Activated CD8-positive, alpha-beta memory T cell treated with anti-CD3 and anti-CD28 coated beads for 1 hour (primary cell): ENCODE results near the gene TMEM203.
"Not testable (repeated sequence)": the region's sequence is repeated elsewhere in the genome, so short reads cannot be mapped to it uniquely, and the experiment has no call there.

ENCODE experiments used
- DNase-seq, 2 donors: peaks; one replicate each; pipeline ENCODE4 v3.0.0-alpha.2; 2020; ENCODE audit warnings: low read depth in 1 of 2; ENCODE audit errors: extremely low read depth in 1 of 2

TMEM203 gene

GRCh38 chr9:137242269-137243203, 37.1 kb upstream of the TMEM203 start:
- no peak for DNase-seq

DNA sequence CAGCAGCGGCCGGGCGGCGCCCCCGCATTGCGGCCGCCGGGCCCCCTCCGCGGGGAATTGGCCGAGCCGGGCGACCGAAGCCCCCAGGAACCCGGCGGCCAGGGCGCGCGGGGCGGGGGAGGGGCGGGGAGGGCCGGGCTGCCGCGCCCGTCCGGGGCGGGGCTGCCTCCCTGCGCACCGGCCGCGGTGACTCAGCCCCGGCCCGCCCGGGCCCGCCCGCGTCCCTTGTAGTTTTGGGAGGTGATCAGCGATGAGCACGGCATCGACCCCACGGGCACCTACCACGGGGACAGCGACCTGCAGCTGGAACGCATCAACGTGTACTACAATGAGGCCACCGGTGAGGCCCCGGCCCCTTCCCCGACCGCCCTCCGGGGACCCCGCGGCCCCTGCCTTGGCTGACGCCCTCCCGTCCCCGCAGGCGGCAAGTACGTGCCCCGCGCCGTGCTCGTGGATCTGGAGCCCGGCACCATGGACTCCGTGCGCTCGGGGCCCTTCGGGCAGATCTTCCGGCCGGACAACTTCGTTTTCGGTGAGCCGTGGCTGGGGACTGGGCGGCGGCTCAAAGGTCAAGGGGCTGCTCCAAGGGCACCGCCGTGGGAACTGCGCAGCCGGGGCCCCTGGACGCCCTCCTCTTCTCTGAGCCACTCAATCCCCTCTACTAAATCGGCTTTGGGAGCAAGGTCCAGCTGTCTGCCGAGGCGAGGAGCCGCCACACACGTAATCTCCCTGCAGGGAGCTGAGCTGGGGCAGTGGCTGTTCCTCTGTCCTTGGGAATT, 36.2 kb upstream of the TMEM203 start:
- peak; percentile 48 to 56 for DNase-seq

- peak; percentile 92 to 97 for DNase-seq
Observed at GRCh38 chr9:137240841-137241489, 35.5 kb upstream of the TMEM203 start, which contains the start of gene TUBB4B. TUBB4B (plus strand) TSS chr9:137241287; CDS start chr9:137241361, 74 bp downstream.

- DNase-seq: peak; percentile 21 to 45
Observed at GRCh38 chr9:137240318-137240840, 34.9 kb upstream of the TMEM203 start.

DNA sequence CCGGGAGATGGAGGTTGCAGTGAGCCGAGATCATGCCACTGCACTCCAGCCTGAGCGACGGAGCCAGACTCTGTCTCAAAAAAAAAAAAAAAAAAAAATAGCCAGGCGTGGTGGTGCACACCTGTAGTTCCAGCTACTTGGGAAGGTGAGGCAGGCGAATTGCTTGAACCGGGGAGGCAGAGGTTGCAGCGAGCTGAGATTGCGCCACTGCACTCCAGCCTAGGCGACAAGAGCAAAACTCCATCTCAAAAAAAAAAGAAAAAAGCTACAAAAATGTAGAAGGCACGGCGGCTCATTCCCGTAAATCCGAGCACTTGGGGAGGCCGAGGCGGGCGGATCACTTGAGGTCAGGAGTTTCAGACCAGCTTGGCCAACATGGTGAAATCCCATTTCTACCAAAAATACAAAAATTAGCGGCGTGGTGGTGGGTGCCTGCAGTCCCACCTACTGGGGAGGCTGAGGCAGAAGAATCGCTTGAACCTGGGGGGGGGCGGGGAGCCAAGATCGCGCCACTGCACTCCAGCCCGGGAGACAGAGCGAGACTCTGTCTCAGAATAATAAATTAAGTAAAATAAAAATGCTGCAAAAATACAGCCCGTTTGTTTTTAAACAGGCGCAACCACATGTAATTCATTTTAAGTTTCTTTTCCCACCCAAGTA, 34.2 kb upstream of the TMEM203 start:
- DNase-seq: not testable (repeated sequence)

- no peak for DNase-seq
Observed at GRCh38 chr9:137237759-137238726, 32.6 kb upstream of the TMEM203 start.

DNA sequence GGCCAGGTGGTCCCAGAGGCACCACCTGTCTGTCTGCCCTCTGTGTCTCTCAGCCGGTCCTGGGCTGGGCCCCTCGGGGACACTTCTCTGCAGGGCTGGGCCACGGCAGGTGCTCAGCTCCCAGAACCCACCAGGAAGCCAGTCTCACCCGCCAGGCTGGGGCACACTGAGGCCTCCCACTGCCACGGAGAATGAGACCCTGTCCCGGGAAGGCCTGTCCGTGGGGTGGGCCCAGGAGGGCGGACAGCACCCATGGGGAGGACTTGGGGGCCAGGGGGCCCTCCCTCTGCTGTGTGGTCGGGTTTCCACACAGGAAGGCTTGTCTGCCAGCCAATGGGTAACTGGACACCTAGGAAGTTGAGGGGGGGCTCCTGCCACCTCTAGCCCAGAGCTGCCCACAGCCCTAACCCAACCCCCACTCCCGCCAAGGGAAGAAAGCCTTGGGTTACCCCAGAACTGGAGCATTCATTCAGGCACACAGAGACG, 31.5 kb upstream of the TMEM203 start:
- DNase-seq: no peak

DNA sequence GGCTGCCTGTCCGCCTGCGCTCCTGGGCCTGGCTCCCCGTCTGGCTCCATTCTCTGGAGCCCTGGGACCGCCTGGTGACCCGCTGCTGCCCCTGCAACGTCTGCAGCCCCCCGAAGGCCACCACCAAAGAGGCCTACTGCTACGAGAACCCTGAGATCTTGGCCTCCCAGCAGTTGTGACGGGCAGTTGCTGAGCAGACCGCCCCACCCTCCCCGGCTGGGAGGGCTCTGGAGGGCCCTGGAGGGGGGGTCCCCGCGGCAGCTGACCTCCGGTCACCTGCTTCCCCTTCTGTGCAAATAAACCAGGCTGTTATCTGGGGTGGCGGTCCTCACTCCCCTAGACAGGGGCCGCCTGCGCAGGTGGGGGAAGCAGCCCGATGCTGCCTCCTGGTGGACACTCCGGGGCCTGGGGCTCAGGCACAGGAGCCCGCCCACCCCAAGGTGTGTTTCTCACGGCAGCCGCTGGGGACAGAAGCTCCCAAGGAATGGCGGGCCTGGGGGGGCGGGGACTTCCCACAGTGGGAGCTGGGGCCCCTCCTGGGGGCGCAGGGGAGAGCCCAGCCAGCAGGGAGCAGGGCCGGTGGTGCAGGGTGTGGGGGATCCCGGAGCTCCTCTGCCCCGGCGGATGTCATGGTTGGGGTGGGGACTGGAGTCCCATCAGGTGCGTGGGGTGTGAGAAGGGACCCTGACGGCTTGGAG, 30.9 kb upstream of the TMEM203 start:
- peak; percentile 72 to 85 for DNase-seq

GRCh38 chr9:137235424-137236237, 30.2 kb upstream of the TMEM203 start:
- DNase-seq: no peak

DNA sequence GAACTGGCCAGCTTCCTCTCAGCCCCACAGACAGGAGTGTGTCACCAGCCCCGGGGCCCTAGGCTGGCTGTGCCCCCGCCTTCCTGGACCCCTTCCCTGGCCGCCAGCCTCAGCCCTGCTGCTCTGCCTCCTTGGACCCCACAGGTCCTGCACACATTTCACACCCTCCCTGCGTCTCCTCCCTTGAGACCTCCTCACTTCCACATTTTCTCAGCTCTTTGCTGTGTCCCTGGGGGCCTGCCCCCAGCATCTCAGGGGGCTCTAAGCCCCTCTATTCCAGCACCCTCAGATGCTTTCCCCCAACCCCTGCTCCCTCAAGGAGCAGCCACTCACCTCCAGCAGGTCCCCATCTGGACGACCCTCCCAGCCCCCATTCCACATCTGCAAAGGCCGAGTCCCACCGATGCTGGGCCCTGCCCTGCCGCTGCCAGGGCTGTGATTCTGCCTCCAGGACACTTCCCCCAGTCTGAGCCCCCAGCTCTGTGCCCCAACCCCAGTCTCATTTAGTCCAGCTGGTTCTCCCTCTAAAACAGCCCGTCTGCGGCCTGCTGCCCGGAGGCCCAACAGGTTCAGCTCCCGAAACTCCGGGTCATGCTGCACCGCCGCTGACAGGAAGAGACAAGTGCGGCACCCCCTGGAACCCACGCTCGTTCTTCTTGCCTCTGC, 29.4 kb upstream of the TMEM203 start:
- no peak for DNase-seq

- no peak for DNase-seq
Observed at GRCh38 chr9:137234055-137234697, 28.7 kb upstream of the TMEM203 start.

- DNase-seq: no peak
Observed at GRCh38 chr9:137233143-137233980, 27.9 kb upstream of the TMEM203 start.

DNA sequence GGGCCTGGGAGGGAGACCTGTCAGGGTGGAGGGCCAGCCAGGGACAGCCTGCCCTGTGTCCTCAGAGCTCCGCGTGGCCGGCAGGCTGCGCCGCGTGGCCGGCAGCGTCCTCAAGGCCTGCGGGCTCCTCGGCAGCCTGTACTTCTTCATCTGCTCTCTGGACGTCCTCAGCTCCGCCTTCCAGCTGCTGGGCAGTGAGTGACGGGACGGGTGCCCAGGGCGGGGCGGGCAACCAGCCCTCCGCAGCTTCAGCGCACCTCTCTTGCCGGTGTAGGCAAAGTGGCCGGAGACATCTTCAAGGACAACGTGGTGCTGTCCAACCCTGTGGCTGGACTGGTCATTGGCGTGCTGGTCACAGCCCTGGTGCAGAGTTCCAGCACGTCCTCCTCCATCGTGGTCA, 27.1 kb upstream of the TMEM203 start:
- DNase-seq: no peak

GRCh38 chr9:137232101-137232500, 26.7 kb upstream of the TMEM203 start:
- DNase-seq: no peak

- DNase-seq: no peak
Observed at GRCh38 chr9:137231372-137232039, 26.1 kb upstream of the TMEM203 start.
